ENCODE results near the gene AKAP6. TPM values are rescaled to one million over a fixed set of nuclear protein-coding genes. Genes with fewer than 3 reads are reported as not detected.

Gene AKAP6
- polyA plus RNA-seq, 6 donors from 2014 or later, result 1.6 to 12.4 (median 6.5) TPM

DNA sequence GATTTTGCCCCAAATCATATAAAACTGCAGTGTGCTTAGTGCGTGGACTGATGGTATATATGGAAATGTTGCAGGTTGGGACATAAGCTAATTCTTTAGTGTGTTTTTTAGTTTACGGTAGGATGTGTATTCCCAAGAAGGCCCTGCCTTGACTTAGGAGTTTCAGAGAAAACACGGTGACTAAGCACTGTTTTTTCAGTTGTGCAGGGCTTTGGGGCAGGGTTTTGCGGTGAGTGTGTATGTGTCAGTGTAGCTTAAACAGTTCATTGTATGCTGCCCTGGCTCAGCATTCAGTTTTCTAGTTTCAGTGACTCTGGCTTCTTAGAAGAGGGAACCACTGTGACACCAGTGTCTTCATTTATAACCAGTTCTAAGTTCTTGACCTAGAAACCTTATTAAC is 101.2 kb downstream of the AKAP6 start:
- Mint-ChIP-seq H3K9me3 (peaks cover 0 to 4% (median 0%) of the 10 kb centered on the region in 7 donors), H3K36me3 (no peaks in the 10 kb centered on the region), H3K27me3 (peaks cover 0 to 9% (median 5%) of the 10 kb centered on the region in 3 donors), H3K4me1 (peaks cover 15 to 30% (median 23%) of the 10 kb centered on the region in 3 donors), H3K27ac (no peak overlapping the region), H3K4me3 (no peak overlapping the region)
- no peak for DNase-seq
- ATAC-seq (ENCODE audit: low read depth in 2 of 2), result no peak

DNA sequence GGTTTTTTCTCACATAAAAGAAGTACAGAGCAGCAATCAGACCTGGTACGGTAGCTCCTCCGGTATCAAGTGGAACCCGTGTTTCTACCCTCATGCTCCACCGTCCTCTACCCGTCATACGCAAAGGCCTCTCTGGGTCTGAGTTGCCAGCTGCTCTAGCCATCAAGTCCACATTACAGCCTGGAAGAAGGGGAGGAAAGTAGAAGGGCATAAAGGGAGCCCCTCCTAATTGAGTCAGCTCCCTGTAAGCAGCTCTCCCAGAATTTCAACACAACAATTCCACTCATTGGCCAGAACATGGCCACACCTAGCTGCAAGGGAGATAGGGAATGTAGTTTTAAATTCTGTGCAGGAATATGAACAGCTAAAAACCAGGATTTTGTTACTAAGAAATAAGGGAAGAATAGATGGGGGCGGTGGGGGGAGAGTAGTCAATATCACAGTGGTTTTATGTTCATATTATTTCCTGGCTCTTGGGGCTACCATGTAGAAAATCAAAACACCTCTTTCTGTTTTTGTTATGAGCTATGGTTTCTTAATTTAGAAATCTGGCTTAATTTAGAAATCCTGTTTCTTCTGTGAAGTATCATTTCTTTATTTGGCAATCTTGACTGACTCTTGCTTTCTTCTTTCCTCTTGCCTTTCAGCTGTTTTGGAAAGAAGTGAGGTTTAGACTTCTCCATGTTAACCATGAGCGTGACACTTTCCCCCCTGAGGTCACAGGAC is 103.9 kb downstream of the AKAP6 start:
- Mint-ChIP-seq H3K4me1 (peaks cover 13 to 52% (median 23%) of the 10 kb centered on the region in 3 donors), H3K9me3 (peaks cover 0 to 4% (median 0%) of the 10 kb centered on the region in 7 donors), H3K27me3 (no peaks in the 10 kb centered on the region), H3K4me3 (peak overlapping the region; percentile 55 to 92 (median 88)), H3K27ac (peak overlapping the region; percentile 0 to 96 (median 62)), H3K36me3 (peaks cover 0 to 4% of the 10 kb centered on the region in 2 donors)
- no peak for DNase-seq
- no peak for ATAC-seq (ENCODE audit: low read depth in 2 of 2)

- ATAC-seq (ENCODE audit: low read depth in 2 of 2), result no peak
- Mint-ChIP-seq H3K4me3 (peak overlapping the region; percentile 55 to 92 (median 88)), H3K27me3 (no peaks in the 10 kb centered on the region), H3K4me1 (peaks cover 13 to 64% (median 34%) of the 10 kb centered on the region in 3 donors), H3K9me3 (peaks cover 0 to 4% (median 0%) of the 10 kb centered on the region in 7 donors), H3K27ac (peak overlapping the region; percentile 3 to 88 (median 67)), H3K36me3 (peaks cover 0 to 4% of the 10 kb centered on the region in 2 donors)
- no peak for DNase-seq
Observed at GRCh38 chr14:32434180-32434579, 105.1 kb downstream of the AKAP6 start.

DNA sequence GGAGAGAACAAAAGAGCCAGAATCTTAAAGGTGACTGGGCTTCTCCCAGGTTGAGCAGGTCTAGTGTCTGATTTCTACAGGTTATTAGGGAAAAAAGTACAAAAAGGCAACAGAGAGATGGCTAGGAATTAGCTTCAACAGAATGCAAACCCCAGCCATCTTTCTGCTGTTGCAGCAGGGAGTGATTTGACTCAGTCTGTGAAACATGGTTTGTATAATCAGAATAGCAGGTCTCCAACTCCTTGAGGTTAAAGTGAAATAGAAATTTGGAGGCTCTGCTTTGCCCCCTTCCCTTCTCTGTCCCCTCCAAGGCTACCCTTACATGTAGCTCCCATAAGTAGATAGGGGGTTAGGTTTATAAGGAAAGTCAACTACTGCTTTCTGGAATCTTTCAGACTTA is 105.8 kb downstream of the AKAP6 start:
- peaks cover 0 to 7% (median 0%) of the 10 kb centered on the region in 7 donors for H3K9me3 Mint-ChIP-seq
- H3K36me3 Mint-ChIP-seq, result peaks cover 0 to 4% of the 10 kb centered on the region in 2 donors
- H3K27me3 Mint-ChIP-seq, result no peaks in the 10 kb centered on the region

GRCh38 chr14:32435411-32435810 is 106.3 kb downstream of the AKAP6 start:
- no peaks in the 10 kb centered on the region for H3K27me3 Mint-ChIP-seq
- DNase-seq (no peak), ATAC-seq (ENCODE audit: low read depth in 2 of 2) (no peak)
- no peak overlapping the region for H3K27ac Mint-ChIP-seq
- H3K36me3 Mint-ChIP-seq, result peaks cover 0 to 4% of the 10 kb centered on the region in 2 donors
- peaks cover 0 to 7% (median 0%) of the 10 kb centered on the region in 7 donors for H3K9me3 Mint-ChIP-seq
- H3K4me3 Mint-ChIP-seq, result peak overlapping the region in 7 of 8 donors; percentile 31 to 92 (median 81)
- peaks cover 13 to 68% (median 35%) of the 10 kb centered on the region in 3 donors for H3K4me1 Mint-ChIP-seq

More for the DNA sequence above, 105.8 kb downstream of the AKAP6 start:
- ATAC-seq (ENCODE audit: low read depth in 2 of 2), result no peak
- DNase-seq, result no peak
- Mint-ChIP-seq H3K27ac (peak overlapping the region in 3 of 6 donors; percentile 22 to 57 (median 34)), H3K4me1 (peaks cover 13 to 68% (median 35%) of the 10 kb centered on the region in 3 donors), H3K4me3 (peak overlapping the region; percentile 55 to 92 (median 88))

- Mint-ChIP-seq H3K9me3 (peaks cover 0 to 7% (median 0%) of the 10 kb centered on the region in 7 donors), H3K27ac (peak overlapping the region in 2 of 6 donors; percentile 46 to 60), H3K27me3 (no peaks in the 10 kb centered on the region), H3K4me3 (peak overlapping the region in 7 of 8 donors; percentile 3 to 91 (median 28)), H3K4me1 (peaks cover 13 to 68% (median 35%) of the 10 kb centered on the region in 3 donors), H3K36me3 (peaks cover 0 to 4% of the 10 kb centered on the region in 2 donors)
- ATAC-seq (ENCODE audit: low read depth in 2 of 2) (no peak), DNase-seq (no peak)
Observed at GRCh38 chr14:32436993-32437392, 107.9 kb downstream of the AKAP6 start.

DNA sequence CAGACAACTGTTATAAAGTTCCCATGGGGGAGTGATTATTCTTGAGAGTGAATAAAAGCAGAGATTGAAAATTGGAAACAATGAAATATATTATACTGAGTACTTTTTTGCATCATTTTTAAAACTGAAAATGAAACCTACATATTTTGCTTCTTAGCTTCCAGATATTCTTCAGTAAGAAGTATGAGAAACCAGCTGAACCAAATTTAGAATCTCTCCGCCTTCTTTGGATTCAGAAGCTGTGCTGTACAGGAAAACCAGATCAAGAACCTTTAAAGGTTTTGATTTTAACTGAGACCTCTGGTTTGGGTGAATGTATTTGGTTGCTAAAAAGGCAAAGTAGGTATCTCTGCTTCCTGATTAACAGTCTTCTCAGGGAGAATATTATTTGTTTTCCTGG is 109.4 kb downstream of the AKAP6 start:
- Mint-ChIP-seq H3K4me1 (peaks cover 6 to 56% (median 29%) of the 10 kb centered on the region in 3 donors), H3K27me3 (no peaks in the 10 kb centered on the region), H3K27ac (no peak overlapping the region), H3K9me3 (peaks cover 0 to 7% (median 0%) of the 10 kb centered on the region in 7 donors), H3K4me3 (peak overlapping the region in 5 of 8 donors; percentile 15 to 60 (median 35)), H3K36me3 (peaks cover 0 to 4% of the 10 kb centered on the region in 2 donors)
- DNase-seq, result no peak
- no peak for ATAC-seq (ENCODE audit: low read depth in 2 of 2)

DNA sequence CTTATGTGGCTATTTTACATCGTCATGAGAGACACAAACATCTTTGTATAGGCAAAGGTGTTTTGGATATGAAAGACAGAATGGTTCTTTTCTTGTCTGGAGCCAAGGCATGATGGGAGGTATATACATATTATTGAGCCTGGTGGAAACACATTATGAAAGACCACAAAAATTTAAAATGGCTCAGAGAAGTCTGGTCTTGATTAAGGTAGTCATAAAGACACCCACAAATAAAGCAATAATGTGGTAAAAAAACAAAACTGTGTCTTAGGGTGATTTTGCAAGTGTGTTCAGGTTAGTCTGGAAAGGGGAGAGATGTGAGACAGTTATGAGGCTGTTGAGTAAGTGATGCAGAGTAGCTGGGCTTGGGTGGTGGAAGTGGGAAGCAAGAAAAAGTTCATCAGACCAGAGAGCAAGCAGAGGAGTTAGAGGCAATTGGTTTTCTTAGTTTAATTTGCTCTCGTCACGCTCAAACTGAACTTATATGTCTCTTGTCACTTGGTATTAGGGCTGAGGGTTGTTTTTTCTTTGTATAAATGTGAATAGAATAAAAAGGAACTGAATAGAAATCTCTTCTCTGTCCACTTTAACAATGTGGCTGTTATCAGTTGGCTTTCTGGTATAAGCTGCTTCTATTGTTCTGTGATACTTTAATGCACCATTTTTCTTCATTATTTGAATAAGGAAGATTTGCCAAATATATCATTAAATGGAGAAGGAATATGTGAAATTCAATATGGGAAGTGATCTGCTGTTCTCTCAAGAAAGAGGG is 115.0 kb downstream of the AKAP6 start:
- peak overlapping the region in 1 of 8 donors; percentile 39 for H3K4me3 Mint-ChIP-seq
- H3K27ac Mint-ChIP-seq, result peak overlapping the region in 1 of 6 donors; percentile 29
- H3K27me3 Mint-ChIP-seq, result no peaks in the 10 kb centered on the region
- no peak for ATAC-seq (ENCODE audit: low read depth in 2 of 2)
- H3K9me3 Mint-ChIP-seq, result peaks cover 0 to 7% (median 0%) of the 10 kb centered on the region in 7 donors
- peaks cover 0 to 6% (median 5%) of the 10 kb centered on the region in 3 donors for H3K4me1 Mint-ChIP-seq
- DNase-seq, result no peak
- no peaks in the 10 kb centered on the region for H3K36me3 Mint-ChIP-seq

DNA sequence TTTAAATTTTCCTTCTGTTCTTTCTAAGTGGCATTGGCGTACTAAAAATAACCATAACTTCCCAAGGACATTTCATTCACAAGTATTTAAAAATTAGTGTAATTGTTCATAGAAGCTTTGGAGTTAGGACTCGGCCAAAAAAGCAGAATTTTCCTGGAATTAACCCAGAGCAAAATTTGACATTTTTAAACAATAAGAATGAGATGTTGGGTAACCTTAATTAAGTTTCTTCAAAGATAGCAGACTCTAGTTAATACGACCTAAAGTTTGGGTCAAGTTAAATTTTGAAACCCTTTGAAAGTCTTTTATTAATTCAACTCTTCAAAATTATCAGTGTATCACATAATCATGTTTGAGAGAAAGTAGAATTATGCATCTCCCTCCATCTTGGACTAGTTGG is 118.3 kb downstream of the AKAP6 start:
- no peak overlapping the region for H3K27ac Mint-ChIP-seq
- no peaks in the 10 kb centered on the region for H3K36me3 Mint-ChIP-seq
- no peak for DNase-seq
- no peak overlapping the region for H3K4me3 Mint-ChIP-seq
- H3K4me1 Mint-ChIP-seq, result peaks cover 0 to 5% (median 4%) of the 10 kb centered on the region in 3 donors
- ATAC-seq (ENCODE audit: low read depth in 2 of 2), result no peak
- H3K27me3 Mint-ChIP-seq, result no peaks in the 10 kb centered on the region
- no peaks in the 10 kb centered on the region for H3K9me3 Mint-ChIP-seq

- ATAC-seq (ENCODE audit: low read depth in 2 of 2) (no peak), DNase-seq (no peak)
- H3K36me3 Mint-ChIP-seq, result no peaks in the 10 kb centered on the region
- no peak overlapping the region for H3K27ac Mint-ChIP-seq
- peaks cover 0 to 4% (median 0%) of the 10 kb centered on the region in 3 donors for H3K4me1 Mint-ChIP-seq
- H3K27me3 Mint-ChIP-seq, result peaks cover 0 to 1% (median 0%) of the 10 kb centered on the region in 3 donors
- H3K9me3 Mint-ChIP-seq, result no peaks in the 10 kb centered on the region
- no peak overlapping the region for H3K4me3 Mint-ChIP-seq
Observed at GRCh38 chr14:32449648-32450047, 120.5 kb downstream of the AKAP6 start.

GRCh38 chr14:32450919-32451675 is 122.0 kb downstream of the AKAP6 start:
- Mint-ChIP-seq H3K27me3 (peaks cover 0 to 6% (median 0%) of the 10 kb centered on the region in 3 donors), H3K27ac (no peak overlapping the region), H3K4me3 (no peak overlapping the region), H3K9me3 (no peaks in the 10 kb centered on the region), H3K4me1 (peaks cover 0 to 7% (median 0%) of the 10 kb centered on the region in 3 donors), H3K36me3 (no peaks in the 10 kb centered on the region)
- ATAC-seq (ENCODE audit: low read depth in 2 of 2) (no peak), DNase-seq (no peak)

GRCh38 chr14:32453857-32454810 is 125.0 kb downstream of the AKAP6 start:
- no peaks in the 10 kb centered on the region for H3K36me3 Mint-ChIP-seq
- no peak for DNase-seq
- peaks cover 0 to 11% (median 8%) of the 10 kb centered on the region in 3 donors for H3K27me3 Mint-ChIP-seq
- ATAC-seq (ENCODE audit: low read depth in 2 of 2), result no peak
- H3K27ac Mint-ChIP-seq, result peak overlapping the region in 1 of 6 donors; percentile 24
- no peak overlapping the region for H3K4me3 Mint-ChIP-seq
- H3K4me1 Mint-ChIP-seq, result peaks cover 0 to 7% (median 0%) of the 10 kb centered on the region in 3 donors
- peaks cover 0 to 4% (median 0%) of the 10 kb centered on the region in 7 donors for H3K9me3 Mint-ChIP-seq

Data from naive B cell (primary cell).